ENCODE results near the gene KRTAP4-4.
"Not testable (repeated sequence)": the region's sequence is repeated elsewhere in the genome, so short reads cannot be mapped to it uniquely, and the experiment has no call there.

The KRTAP4-4 gene

GRCh38 chr17:41160648-41161047 is at the start of gene KRTAP4-4:
Gene KRTAP4-4 (minus strand): TSS chr17:41160748. CDS start chr17:41160691, 57 bp downstream.
- no peak for DNase-seq

- no peak for DNase-seq
Measured at GRCh38 chr17:41199421-41200078, 39.0 kb upstream of the KRTAP4-4 start.

GRCh38 chr17:41196068-41196467 is 35.5 kb upstream of the KRTAP4-4 start:
- no peak for DNase-seq

GRCh38 chr17:41190328-41190727 is 29.8 kb upstream of the KRTAP4-4 start:
- DNase-seq = no peak

GRCh38 chr17:41189837-41190318 is 29.3 kb upstream of the KRTAP4-4 start, which contains the start of gene KRTAP9-1:
Gene KRTAP9-1 (plus strand): TSS chr17:41189887. CDS start chr17:41189887, 0 bp downstream.
- DNase-seq = not testable (repeated sequence)

GRCh38 chr17:41186872-41187271 is 26.3 kb upstream of the KRTAP4-4 start:
- no peak for DNase-seq

- DNase-seq = no peak
Measured at GRCh38 chr17:41185001-41185400, 24.5 kb upstream of the KRTAP4-4 start.

- DNase-seq = no peak
Measured at GRCh38 chr17:41184480-41184961, 24.0 kb upstream of the KRTAP4-4 start, which contains the start of gene KRTAP4-1. Gene KRTAP4-1 (minus strand): TSS chr17:41184911. CDS start chr17:41184854, 57 bp downstream.

- peak; percentile 50 for DNase-seq
Measured at GRCh38 chr17:41178843-41179616, 18.5 kb upstream of the KRTAP4-4 start.

- peak; percentile 47 for DNase-seq
Measured at GRCh38 chr17:41178341-41178740, 17.8 kb upstream of the KRTAP4-4 start.

- DNase-seq = no peak
Measured at GRCh38 chr17:41177727-41178271, 17.3 kb upstream of the KRTAP4-4 start, which contains the start of gene KRTAP4-2. Gene KRTAP4-2 (minus strand): TSS chr17:41178221. CDS start chr17:41178164, 57 bp downstream.

GRCh38 chr17:41176744-41177387 is 16.3 kb upstream of the KRTAP4-4 start:
- no peak for DNase-seq

- peak; percentile 31 for DNase-seq
Measured at GRCh38 chr17:41171886-41172285, 11.3 kb upstream of the KRTAP4-4 start.

GRCh38 chr17:41168121-41168520 is 7.6 kb upstream of the KRTAP4-4 start, which contains the start of gene KRTAP4-3:
Gene KRTAP4-3 (minus strand): TSS chr17:41168221. CDS start chr17:41168172, 49 bp downstream.
- DNase-seq = no peak

GRCh38 chr17:41167561-41167960 is 7.0 kb upstream of the KRTAP4-4 start:
- DNase-seq = no peak

- peak; percentile 5 for DNase-seq
Measured at GRCh38 chr17:41163828-41164227, 3.3 kb upstream of the KRTAP4-4 start.

- not testable (repeated sequence) for DNase-seq
Measured at GRCh38 chr17:41160190-41160589, 358 bp downstream of the KRTAP4-4 start.

- no peak for DNase-seq
Measured at GRCh38 chr17:41153856-41154255, 6.7 kb downstream of the KRTAP4-4 start.

GRCh38 chr17:41151525-41151924 is 9.0 kb downstream of the KRTAP4-4 start:
- no peak for DNase-seq

GRCh38 chr17:41150026-41150425 is 10.5 kb downstream of the KRTAP4-4 start:
- DNase-seq = no peak

- DNase-seq = no peak
Measured at GRCh38 chr17:41149652-41149985, 10.9 kb downstream of the KRTAP4-4 start, which contains the start of gene KRTAP4-5. Gene KRTAP4-5 (minus strand): TSS chr17:41149825. CDS start chr17:41149767, 58 bp downstream.

- not testable (repeated sequence) for DNase-seq
Measured at GRCh38 chr17:41148971-41149651, 11.4 kb downstream of the KRTAP4-4 start.

Data from fibroblast of skin of right quadriceps (primary cell).